GM21576 (cell line): Measurements from ENCODE around the gene HIPK2.
A peak's percentile ranks its signal among the peaks of the same experiment; 100 is the strongest.

Experiments used
- ATAC-seq: cut with Tn5 transposase; IDR thresholded peaks from one replicate; pipeline ENCODE4 v1.9.1; 2021; ENCODE audit warnings: mild to moderate bottlenecking, moderate library complexity; ENCODE audit not compliant: unreplicated experiment

The HIPK2 gene

GRCh38 chr7:139658296-139658695 is 119.5 kb downstream of the HIPK2 start:
- ATAC-seq = no peak

GRCh38 chr7:139657725-139658124 is 120.1 kb downstream of the HIPK2 start:
- ATAC-seq = no peak

GRCh38 chr7:139656387-139656786 is 121.4 kb downstream of the HIPK2 start:
- no peak for ATAC-seq

- no peak for ATAC-seq
Observed at GRCh38 chr7:139655305-139655704, 122.5 kb downstream of the HIPK2 start.

GRCh38 chr7:139654276-139655181 is 123.3 kb downstream of the HIPK2 start:
- ATAC-seq = no peak

DNA sequence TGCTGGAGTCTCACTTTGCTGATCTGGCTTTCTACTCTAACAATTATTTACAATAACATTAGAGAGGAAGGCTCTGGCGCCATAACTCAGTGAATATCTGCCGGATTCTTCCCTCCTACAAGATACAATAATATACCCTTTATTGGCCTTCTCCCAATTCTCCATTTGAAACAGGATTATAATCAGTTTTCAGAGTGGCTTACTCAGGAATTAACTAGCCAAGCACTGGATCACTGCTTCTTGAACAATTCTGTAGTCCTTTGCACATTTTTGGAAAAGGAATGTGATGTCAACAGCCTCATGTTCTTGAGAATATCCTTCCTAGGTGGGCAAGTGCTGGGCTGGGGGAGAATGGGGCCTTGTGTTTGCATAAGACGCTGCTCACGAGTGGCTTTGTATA is 125.9 kb downstream of the HIPK2 start:
- no peak for ATAC-seq

- no peak for ATAC-seq
Observed at GRCh38 chr7:139651308-139651707, 126.5 kb downstream of the HIPK2 start.

DNA sequence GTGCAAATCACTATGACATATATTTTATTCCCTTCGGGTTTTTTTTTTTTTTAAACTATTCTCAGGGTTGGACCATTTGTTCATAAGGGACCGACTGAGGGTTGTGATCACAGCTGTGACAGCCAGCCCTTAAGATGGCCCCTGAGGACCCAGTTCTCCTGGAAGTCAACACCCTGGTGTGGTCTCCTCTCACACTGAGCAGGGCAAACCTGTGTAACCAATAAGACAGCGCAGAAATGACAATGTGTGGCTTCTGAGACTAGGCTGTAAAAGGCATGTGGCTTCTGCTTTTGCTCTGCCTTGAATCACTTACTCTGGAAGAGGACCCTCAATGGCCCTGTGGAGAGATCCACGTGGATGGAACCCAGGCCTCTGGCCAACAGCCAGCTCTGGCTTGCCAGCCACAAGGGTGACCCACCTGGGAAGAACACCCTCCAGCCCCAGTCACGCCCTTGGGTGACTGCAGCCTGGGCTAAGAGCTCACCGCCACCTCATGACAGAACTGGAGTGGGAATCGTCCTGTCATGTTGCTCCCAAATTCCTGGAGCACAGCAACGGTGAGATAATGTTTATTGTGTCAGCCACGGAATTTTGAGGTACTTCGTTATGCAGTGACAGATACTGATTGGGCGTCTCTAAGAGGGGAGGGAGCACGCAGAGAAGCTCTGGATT is 127.2 kb downstream of the HIPK2 start:
- no peak for ATAC-seq

DNA sequence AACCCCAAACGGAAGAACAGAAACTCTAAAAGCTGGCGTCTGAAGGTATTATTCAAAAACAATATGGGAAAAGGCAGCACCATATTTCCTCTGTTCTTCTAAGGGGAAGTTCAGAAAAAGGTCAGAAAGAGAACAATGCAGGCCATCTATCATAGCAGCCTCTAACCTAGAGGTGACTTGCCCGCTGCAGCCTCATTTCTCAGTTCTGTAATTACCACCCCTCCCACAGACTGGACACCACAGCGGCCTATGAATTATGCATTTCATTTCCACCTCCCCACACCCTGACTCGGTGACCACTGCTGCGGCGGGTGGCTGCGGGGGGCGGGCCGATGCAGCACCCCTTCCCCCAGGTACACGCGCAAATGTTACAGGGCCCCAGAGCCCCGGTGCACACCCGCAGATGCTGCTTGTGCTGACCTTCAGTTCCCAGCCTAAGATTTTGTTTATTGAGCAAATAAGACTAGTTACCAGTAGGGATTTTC is 128.8 kb downstream of the HIPK2 start:
- ATAC-seq = peak; percentile 92

DNA sequence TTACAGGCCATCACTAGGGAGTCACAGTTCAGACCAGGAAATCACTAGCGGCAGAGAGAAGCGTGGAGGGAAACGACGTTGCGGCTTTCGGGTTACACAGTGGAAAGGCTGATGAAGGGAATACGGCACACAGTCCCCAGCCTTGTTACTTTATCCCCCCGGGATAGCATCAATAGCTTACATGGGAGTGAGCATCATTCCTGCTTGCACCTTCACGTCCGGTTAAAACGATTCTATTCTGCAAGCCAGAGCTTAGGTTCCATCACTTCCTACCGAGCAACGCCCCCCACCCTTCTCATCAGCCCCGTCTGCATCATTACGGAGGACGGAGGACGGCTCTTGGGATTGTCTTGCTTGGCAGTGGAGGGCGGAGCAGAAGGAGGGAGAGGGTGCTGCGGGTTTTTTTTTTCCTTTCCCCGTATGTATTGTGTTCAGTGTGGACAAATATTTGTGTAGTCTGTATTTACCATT is 129.4 kb downstream of the HIPK2 start:
- peak; percentile 2 for ATAC-seq

DNA sequence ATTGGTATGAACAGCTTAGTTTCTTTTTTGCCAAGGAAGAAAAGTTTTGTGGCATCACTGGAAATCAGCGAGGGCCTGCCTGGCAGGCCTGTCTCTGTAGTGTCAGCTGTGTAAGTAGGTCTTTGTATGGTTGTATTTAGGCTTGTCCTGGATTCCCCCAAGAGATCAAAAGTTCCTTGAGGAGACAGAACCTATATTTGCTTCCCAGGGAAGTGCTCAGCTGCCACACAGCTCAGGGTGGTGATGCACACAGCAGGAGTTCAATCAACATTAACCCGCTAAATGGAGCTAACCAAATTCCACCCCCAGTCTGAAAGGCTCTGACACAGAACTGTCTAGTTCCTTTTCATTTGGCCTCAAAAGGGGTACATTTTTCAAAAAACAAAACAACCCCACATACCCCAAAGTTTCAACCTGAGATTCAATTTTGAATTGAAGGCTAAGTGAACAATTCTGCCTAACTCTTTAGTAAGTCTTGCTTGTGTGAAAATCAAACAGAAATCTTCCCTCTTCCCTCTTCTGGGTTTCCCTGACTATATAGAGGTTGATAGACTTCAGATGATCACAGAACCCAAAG is 129.9 kb downstream of the HIPK2 start:
- no peak for ATAC-seq

- ATAC-seq = no peak
Observed at GRCh38 chr7:139647085-139647484, 130.7 kb downstream of the HIPK2 start.

GRCh38 chr7:139646566-139646965 is 131.2 kb downstream of the HIPK2 start:
- no peak for ATAC-seq

GRCh38 chr7:139645572-139646523 is 131.9 kb downstream of the HIPK2 start:
- ATAC-seq = no peak

DNA sequence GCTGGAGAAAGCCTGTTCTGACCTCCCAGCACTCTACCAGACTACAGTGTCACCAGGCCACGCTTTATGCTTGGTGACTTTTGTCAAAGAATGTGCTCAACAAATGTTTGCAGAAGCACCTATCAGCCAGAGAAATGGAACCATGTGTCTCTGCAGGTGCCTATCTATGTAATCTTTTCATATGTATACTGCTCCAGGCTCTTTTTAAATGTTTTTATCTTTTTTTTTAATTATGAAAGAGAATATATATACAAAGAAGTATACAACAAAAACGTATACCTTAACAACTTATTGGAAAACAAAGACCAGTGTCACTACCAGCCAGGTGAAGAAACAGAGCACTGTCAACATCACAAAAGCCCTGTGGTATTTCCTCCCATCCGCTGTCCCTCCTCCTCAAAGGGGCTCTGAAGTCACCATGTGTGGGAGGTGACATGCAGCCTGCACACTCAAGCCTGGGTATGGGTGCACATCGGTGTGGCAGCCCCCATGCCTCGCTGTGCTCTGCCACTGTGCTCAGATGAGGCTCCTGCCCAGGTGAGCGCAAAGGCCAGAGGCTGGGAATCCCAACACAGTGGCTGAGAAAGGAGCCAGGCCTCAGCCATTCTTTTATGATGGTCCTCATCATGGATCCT is 133.7 kb downstream of the HIPK2 start:
- no peak for ATAC-seq

DNA sequence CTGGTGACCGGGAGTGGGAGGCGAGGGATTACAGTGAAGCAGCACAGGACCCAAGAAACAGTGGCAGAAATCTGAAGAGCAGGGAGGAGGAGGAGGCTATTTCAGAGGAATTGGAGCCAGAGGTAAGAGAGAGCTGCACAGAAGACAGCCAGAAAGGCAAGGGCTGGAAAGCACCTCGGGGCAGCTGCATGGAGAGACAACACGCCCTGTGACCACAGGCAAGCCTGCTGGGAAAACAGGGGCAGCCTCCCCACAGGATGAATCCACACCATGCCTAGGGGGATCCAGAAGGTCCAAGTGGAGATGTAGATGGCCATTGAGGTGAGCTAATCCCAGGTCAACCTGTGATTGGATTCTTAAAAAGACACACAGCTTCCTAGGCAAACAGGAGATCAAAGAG is 135.5 kb downstream of the HIPK2 start:
- ATAC-seq = no peak

- no peak for ATAC-seq
Observed at GRCh38 chr7:139641337-139641992, 136.3 kb downstream of the HIPK2 start.

DNA sequence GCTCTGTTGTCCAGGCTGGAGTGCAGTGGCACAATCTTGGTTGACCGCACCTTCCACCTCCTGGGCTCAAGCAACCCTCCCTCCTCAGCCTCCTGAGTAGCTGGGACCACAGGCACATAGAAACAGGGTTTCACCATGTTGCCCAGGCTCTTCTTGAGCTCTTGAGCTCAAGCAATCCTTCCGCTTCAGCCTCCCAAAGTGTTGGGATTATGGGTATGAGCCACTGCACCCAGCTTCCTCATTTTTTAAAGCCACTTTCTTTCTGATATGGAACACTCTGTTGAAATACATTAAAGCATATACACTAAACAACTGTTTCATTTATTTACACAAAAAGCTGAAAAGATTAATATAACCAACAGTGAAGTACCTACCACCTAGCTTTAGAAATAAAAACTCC is 137.1 kb downstream of the HIPK2 start:
- no peak for ATAC-seq

GRCh38 chr7:139639563-139639962 is 138.2 kb downstream of the HIPK2 start:
- ATAC-seq = no peak
